NCI-H524 (cell line): Measurements from ENCODE around the gene PDK2.
"Not testable (repeated sequence)": the region's sequence is repeated elsewhere in the genome, so short reads cannot be mapped to it uniquely, and the experiment has no call there.

ENCODE experiments used
- DNase-seq, 2 experiments: peaks; one replicate each; lab custom pipeline; 2025; lab: John Stamatoyannopoulos, UW

PDK2 gene

GRCh38 chr17:50058296-50058953 lies 36.7 kb upstream of the PDK2 start:
- no peak for DNase-seq

- no peak for DNase-seq
Measured at GRCh38 chr17:50059256-50059655, 35.9 kb upstream of the PDK2 start.

DNA sequence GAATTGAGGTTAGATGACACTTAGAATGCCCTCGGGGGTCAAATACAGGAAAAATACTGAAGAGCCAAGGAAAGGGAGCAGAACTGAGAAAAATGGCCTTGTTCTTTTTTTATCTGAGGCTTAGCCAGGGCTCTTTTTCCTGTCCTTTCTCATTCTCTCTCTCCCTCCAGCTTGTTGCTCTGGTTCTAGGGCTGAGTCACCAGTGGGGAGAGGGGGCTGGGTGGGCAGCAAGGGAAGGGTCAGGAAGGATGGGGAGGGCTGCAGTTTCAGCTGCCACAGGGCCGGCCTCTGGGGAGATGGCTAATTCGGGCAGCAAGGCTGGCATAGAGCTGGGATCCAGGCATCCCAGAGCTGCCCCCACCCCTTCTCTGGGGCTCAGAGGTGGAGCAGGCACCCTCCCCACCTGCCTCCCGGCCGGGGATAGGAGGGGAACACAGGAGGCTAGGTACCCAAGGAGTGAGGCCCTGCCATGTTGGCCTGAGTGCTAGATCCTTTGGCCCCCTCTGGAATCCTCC lies 35.3 kb upstream of the PDK2 start:
- DNase-seq = no peak

- DNase-seq = peak in 1 of 2 experiments; percentile 43
Measured at GRCh38 chr17:50060951-50061712, 34.0 kb upstream of the PDK2 start.

- not testable (repeated sequence) for DNase-seq
Measured at GRCh38 chr17:50061713-50062045, 33.5 kb upstream of the PDK2 start.

DNA sequence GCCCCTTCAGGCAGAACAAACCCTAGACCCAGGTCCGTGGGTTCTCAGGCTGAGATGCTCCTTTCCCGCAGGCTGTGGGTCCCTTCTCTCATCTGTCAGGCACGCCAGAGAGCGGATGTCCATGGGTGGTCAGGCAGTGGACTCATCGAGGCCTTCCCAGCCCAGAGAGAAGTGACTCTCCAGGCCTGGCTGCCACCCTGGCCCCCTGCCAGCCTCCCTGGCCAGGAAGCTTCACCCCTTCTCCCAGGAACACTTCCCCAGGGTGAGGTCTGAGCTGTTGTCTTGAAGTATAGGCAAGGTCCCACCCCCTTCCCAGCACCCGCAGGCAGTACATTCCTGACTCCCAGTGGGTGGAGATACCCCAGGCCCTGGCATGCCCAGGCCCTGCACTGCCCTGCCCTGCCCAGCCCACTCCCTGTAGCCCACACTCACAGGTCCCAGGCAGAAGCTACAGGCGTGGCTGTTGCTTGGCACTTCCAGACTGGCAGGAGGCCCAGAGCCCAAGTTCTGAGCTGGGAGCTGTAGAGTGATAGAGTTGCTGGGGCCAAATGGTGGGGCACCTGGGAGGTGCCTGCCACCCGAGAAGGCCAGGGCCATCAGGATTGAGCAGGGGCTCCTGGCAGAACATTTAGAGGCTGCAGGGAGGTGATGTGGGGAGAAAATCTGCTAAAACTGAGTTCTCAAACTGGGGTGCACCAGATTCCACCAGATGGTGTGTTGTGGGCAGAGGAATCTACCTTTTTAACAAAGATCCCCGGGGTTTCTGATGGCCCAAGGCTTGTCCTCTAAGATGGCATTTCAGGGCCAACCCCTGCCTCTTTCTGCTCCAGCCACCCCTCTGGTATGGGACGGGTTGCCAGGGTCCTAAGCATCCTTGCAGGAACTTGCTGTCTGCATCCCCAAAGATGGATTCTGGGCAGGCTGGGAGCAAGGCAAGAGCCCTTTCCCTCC lies 32.6 kb upstream of the PDK2 start:
- DNase-seq = no peak

GRCh38 chr17:50063561-50064252 lies 31.4 kb upstream of the PDK2 start:
- DNase-seq = no peak

- DNase-seq = no peak
Measured at GRCh38 chr17:50064253-50065001, 30.7 kb upstream of the PDK2 start.

DNA sequence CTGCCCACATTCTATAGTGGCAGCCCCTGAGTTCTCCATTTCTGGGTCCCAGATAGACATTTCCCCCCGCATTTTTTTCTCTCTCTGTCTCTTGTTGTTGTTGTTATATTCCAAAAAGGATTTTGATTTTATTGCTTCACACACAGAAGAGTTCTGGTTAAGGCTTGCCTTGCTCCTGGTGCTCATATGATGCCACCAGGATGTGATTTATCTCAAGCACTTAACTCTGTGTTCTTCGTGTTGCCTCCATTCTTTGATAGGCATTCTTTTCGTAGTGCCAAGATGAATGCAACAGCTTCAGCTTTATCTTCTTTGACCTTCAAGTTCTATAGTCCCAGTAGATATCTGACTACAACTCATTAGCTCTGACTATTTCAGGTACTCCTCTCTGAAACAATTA lies 30.1 kb upstream of the PDK2 start:
- no peak for DNase-seq

DNA sequence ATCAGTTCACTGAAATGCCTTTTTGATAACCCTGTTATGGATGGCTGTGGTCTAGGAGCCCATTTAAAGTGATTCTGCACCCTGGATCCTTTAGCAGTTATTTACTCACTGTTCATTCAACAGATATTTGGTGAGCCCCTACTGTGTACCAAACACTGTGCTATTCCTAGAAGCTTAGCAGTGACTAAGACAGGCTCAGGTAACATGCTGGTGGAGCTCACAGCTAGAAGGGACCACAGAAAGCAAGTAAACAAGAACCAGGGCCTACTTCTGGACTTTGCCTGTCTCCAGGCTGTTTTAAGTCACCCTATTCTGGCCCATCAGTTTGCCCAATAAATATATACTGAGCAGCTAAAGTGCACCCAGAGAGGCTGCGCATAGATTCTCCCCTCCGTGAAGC lies 28.2 kb upstream of the PDK2 start:
- no peak for DNase-seq

- no peak for DNase-seq
Measured at GRCh38 chr17:50067996-50068395, 27.2 kb upstream of the PDK2 start.

DNA sequence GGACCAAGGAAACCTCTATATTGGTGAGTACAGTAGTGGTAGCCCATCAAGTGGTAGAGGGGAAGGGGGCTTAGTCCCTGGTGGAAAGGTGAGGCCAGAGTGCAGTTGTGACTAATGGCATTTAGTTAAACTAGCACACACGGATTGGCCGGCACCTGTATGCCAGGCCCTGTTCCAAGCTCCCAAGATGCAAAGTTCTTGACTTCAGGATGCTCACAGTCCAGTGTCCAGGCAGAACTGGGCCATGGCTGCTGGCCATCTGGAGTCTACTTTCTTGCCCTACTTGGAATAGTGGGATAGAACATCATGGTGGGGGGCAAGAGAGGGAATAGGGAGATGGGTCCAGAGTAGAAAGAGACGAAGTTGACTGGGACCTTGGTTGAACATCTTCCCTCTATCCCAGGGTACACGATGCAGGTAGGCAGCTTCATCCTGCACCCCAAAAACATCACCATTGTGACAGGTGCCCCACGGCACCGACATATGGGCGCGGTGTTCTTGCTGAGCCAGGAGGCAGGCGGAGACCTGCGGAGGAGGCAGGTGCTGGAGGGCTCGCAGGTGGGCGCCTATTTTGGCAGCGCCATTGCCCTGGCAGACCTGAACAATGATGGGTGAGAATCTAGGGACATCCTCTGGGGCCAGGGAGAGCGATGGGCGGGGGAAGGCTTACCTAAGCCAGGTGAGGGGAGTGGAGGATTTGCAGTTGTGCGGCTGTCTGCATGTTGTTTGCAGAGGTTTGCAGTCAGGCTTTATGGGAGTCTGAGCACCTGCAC lies 24.1 kb upstream of the PDK2 start:
- DNase-seq = no peak

- no peak for DNase-seq
Measured at GRCh38 chr17:50071692-50072091, 23.5 kb upstream of the PDK2 start.

DNA sequence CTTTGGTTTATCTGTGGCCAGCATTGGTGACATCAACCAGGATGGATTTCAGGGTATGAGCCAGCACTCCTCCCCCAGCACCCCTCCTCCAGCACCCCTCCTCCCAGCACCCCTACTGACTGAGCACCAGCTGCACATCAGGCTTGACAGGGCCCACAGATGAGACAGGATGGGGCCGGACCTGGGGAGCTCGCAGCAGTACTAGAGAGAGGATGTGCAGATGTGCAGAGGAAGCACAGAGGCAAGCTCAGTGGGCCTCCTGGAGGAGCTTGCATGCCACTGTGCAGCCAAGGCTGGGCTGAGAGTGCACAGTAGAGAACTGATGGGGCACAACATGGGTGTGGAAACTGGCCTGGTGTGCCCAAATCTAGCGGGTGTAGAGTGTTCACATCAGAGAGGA lies 23.0 kb upstream of the PDK2 start:
- no peak for DNase-seq

DNA sequence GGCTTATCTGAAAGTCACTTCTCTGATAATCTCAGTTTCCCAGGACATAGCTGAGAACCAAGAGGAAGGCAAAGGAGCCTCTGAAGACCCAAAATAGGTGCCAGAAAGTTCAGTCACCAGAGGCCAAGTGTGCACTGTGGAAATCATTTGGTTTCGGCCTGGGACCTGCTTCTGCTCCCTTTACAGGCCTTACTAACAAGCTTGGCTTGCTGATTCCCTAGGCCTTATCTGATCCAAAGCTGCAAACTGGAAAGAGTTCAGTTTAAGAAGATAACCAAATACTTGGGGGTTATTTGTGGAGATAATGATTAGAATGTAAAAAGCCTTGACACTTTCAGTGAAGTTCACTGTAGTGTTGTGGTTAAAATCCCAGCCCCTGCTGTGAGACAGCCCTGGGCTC lies 22.2 kb upstream of the PDK2 start:
- no peak for DNase-seq

DNA sequence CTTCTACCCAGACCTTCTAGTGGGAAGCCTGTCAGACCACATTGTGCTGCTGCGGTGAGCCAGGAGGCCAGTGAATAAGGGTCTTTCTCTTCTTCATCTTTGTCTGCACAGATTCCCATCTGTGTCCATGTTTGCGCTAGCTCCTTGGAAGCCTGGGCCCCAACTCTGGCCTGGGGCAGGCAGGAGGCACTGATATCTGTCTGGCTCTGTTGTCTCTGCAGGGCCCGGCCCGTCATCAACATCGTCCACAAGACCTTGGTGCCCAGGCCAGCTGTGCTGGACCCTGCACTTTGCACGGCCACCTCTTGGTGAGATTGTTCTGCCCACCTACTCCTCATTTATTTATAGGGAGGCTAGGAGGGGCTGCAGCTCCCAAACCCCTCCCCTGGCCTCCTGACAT lies 20.9 kb upstream of the PDK2 start:
- DNase-seq = no peak

DNA sequence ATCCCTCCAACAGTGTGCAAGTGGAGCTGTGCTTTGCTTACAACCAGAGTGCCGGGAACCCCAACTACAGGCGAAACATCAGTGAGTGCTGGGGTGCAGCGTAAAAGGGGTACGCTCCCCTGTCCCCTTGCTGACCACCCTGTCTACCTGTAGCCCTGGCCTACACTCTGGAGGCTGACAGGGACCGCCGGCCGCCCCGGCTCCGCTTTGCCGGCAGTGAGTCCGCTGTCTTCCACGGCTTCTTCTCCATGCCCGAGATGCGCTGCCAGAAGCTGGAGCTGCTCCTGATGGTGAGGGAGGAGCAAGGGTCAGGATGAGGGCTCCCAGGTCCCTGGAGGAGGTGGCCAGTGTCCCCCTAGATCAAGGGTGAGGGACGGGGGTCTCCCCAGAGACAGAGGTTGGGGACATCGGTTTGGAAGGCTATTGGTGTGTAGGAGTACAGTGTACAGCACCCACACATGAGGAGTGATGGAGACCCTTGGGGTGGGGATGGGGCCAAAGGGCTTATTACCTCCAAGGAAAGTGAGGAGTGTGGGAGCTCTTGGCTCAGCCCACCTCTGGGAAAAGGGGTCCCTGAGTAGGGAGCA lies 19.6 kb upstream of the PDK2 start:
- DNase-seq = no peak

DNA sequence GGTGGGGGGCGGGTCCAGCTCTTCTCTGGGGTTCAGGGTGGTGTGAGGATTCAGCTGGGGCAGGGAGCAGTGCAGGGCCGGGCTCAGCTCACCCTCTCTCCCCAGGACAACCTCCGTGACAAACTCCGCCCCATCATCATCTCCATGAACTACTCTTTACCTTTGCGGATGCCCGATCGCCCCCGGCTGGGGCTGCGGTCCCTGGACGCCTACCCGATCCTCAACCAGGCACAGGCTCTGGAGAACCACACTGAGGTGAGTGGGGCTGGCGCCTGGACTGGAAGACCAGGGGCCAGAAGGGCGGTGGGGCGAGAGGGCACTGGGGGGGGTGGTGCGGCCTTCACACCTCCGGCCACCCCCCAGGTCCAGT lies 18.9 kb upstream of the PDK2 start:
- DNase-seq = no peak

GRCh38 chr17:50076591-50077235 lies 18.4 kb upstream of the PDK2 start:
- DNase-seq = peak; percentile 78 to 82

- no peak for DNase-seq
Measured at GRCh38 chr17:50078430-50078829, 16.7 kb upstream of the PDK2 start.
